HEK293 (cell line): ENCODE measurements around the gene TEX12.

Source experiments
- CTCF ChIP-seq: fragments of 450-650 bp; formaldehyde crosslinking; IDR thresholded peaks from 2 replicates; pipeline ENCODE4 v1.5.1; 2016; ENCODE audit warnings: missing biosample characterization, missing genetic modification characterization
- RBAK ChIP-seq: fragments of 450-650 bp; formaldehyde crosslinking; IDR thresholded peaks from 2 replicates; pipeline ENCODE4 v1.5.1; 2016; ENCODE audit warnings: missing biosample characterization, missing genetic modification characterization
- ZBTB21 ChIP-seq: fragments of 450-650 bp; formaldehyde crosslinking; IDR thresholded peaks from 2 replicates; pipeline ENCODE4 v1.5.1; 2017; ENCODE audit warnings: missing biosample characterization, missing genetic modification characterization
- ZBTB26 ChIP-seq: fragments of 450-650 bp; formaldehyde crosslinking; optimal IDR thresholded peaks from 2 replicates; pipeline ENCODE3; 2016; ENCODE audit warnings: missing biosample characterization, mild to moderate bottlenecking, missing genetic modification characterization
- ZFP41 ChIP-seq: fragments of 450-650 bp; formaldehyde crosslinking; IDR thresholded peaks from 2 replicates; pipeline ENCODE4 v1.5.1; 2016; ENCODE audit warnings: missing biosample characterization, missing genetic modification characterization, borderline replicate concordance
- ZNF121 ChIP-seq: fragments of 450-650 bp; formaldehyde crosslinking; IDR thresholded peaks from 2 replicates; pipeline ENCODE4 v1.5.1; 2016; ENCODE audit warnings: missing biosample characterization, missing genetic modification characterization
- ZNF311 ChIP-seq: fragments of 450-650 bp; formaldehyde crosslinking; IDR thresholded peaks from 2 replicates; pipeline ENCODE4 v1.5.1; 2017; ENCODE audit warnings: missing biosample characterization, missing genetic modification characterization, borderline replicate concordance
- ZNF423 ChIP-seq: fragments of 450-650 bp; formaldehyde crosslinking; IDR thresholded peaks from 2 replicates; pipeline ENCODE4 v1.5.1; 2016; ENCODE audit warnings: missing biosample characterization, missing genetic modification characterization
- ZNF513 ChIP-seq: fragments of 450-650 bp; IDR thresholded peaks from 2 replicates; pipeline ENCODE4 v1.5.1; 2018; ENCODE audit warnings: missing biosample characterization, missing genetic modification characterization
- ZNF558 ChIP-seq: fragments of 450-650 bp; formaldehyde crosslinking; IDR thresholded peaks from 2 replicates; pipeline ENCODE4 v1.5.1; 2016; ENCODE audit warnings: missing biosample characterization, missing genetic modification characterization
- ZNF624 ChIP-seq: fragments of 450-650 bp; formaldehyde crosslinking; IDR thresholded peaks from 2 replicates; pipeline ENCODE4 v1.5.1; 2017; ENCODE audit warnings: missing biosample characterization, missing genetic modification characterization
- TF ChIP-seq, protein P1 (sequence below): fragments of 450-650 bp; formaldehyde crosslinking; IDR thresholded peaks from 2 replicates; pipeline ENCODE4 v1.5.1; 2016; ENCODE audit warnings: missing biosample characterization, missing genetic modification characterization, low read depth
- TF ChIP-seq, protein P2 (sequence below): fragments of 450-650 bp; formaldehyde crosslinking; IDR thresholded peaks from 2 replicates; pipeline ENCODE4 v1.5.1; 2016; ENCODE audit warnings: missing biosample characterization, missing genetic modification characterization

DNA sequence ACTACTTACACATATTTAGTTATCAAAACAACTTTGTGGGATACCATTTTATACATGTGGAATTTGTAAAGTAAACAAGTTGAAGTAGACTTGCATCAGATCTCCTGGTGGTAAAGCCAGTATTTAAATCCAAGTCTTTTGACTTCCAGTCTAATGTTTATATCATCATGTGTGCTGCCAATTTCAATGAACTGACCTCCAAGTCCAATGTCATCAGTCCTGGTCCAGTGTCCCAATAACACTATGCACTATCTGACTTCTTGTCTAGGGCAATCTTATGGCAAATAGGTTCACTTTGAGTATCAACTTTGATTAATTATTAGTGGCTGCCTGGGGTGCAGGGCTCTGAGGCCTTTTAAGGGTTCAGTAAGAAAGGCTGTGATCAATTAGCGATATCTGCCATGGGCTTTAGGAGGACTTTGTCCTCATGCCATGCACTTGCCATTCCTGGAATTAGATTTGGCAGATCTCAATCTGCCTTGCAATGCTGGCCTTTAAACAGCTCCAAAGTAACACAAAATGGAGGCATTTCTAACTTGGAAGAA, 49.5 kb downstream of the TEX12 start:
- TF ChIP-seq CTCF, result no peak
- TF ChIP-seq ZNF558 (tag by site-specific recombination), result no peak
- no peak for TF ChIP-seq RBAK (tag by site-specific recombination)
- no peak for TF ChIP-seq ZNF311 (tag by site-specific recombination)
- TF ChIP-seq ZFP41, result no peak
- no peak for TF ChIP-seq ZNF624
- TF ChIP-seq, protein P1, sequence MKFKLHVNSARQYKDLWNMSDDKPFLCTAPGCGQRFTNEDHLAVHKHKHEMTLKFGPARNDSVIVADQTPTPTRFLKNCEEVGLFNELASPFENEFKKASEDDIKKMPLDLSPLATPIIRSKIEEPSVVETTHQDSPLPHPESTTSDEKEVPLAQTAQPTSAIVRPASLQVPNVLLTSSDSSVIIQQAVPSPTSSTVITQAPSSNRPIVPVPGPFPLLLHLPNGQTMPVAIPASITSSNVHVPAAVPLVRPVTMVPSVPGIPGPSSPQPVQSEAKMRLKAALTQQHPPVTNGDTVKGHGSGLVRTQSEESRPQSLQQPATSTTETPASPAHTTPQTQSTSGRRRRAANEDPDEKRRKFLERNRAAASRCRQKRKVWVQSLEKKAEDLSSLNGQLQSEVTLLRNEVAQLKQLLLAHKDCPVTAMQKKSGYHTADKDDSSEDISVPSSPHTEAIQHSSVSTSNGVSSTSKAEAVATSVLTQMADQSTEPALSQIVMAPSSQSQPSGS (tag by site-specific recombination), result no peak
- no peak for TF ChIP-seq ZBTB26 (tag by site-specific recombination)
- no peak for TF ChIP-seq ZNF423
- TF ChIP-seq ZBTB21 (tag by site-specific recombination), result no peak
- TF ChIP-seq, protein P2, sequence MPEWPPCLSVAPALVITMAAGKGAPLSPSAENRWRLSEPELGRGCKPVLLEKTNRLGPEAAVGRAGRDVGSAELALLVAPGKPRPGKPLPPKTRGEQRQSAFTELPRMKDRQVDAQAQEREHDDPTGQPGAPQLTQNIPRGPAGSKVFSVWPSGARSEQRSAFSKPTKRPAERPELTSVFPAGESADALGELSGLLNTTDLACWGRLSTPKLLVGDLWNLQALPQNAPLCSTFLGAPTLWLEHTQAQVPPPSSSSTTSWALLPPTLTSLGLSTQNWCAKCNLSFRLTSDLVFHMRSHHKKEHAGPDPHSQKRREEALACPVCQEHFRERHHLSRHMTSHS, result no peak
- no peak for TF ChIP-seq ZNF513
- no peak for TF ChIP-seq ZNF121 (tag by site-specific recombination)
